ENCODE results near the gene CLDN10.

CLDN10 gene

DNA sequence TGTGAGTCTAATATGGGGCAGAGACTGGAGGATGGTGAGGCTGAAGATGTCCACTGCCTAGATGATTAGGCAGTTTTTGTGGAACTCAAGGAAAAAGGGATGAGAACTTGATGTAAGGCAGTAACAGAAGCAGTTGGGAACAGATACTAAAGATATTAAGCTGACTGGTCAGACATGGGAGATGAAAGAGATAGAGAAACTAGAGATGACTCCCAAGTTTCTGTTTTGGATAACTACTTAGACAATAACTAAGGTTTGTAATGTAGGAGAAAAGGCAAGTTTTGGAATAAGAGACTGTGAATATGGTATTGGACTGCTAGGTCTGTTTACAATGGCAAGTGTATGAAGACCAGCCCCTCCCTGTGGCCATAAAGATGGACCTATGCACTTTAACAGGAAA, 43.5 kb upstream of the CLDN10 start:
- TF ChIP-seq ZNF565 (CRISPR knock-in tag; conservative IDR thresholded peaks at IDR 0.05; ENCODE audit: low read depth) (no peak), PPARA (CRISPR knock-in tag; IDR thresholded peaks at IDR 0.05; ENCODE audit: borderline replicate concordance) (no peak), POU6F1 (CRISPR knock-in tag; IDR thresholded peaks at IDR 0.05; ENCODE audit: borderline replicate concordance, low read depth) (no peak), TOX (CRISPR knock-in tag; IDR thresholded peaks at IDR 0.05; ENCODE audit: borderline replicate concordance) (no peak)
- TF ChIP-seq, protein P1, sequence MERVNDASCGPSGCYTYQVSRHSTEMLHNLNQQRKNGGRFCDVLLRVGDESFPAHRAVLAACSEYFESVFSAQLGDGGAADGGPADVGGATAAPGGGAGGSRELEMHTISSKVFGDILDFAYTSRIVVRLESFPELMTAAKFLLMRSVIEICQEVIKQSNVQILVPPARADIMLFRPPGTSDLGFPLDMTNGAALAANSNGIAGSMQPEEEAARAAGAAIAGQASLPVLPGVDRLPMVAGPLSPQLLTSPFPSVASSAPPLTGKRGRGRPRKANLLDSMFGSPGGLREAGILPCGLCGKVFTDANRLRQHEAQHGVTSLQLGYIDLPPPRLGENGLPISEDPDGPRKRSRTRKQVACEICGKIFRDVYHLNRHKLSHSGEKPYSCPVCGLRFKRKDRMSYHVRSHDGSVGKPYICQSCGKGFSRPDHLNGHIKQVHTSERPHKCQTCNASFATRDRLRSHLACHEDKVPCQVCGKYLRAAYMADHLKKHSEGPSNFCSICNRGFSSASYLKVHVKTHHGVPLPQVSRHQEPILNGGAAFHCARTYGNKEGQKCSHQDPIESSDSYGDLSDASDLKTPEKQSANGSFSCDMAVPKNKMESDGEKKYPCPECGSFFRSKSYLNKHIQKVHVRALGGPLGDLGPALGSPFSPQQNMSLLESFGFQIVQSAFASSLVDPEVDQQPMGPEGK (CRISPR knock-in tag; IDR thresholded peaks at IDR 0.05; ENCODE audit: borderline replicate concordance) = no peak
- TF ChIP-seq, protein P2, sequence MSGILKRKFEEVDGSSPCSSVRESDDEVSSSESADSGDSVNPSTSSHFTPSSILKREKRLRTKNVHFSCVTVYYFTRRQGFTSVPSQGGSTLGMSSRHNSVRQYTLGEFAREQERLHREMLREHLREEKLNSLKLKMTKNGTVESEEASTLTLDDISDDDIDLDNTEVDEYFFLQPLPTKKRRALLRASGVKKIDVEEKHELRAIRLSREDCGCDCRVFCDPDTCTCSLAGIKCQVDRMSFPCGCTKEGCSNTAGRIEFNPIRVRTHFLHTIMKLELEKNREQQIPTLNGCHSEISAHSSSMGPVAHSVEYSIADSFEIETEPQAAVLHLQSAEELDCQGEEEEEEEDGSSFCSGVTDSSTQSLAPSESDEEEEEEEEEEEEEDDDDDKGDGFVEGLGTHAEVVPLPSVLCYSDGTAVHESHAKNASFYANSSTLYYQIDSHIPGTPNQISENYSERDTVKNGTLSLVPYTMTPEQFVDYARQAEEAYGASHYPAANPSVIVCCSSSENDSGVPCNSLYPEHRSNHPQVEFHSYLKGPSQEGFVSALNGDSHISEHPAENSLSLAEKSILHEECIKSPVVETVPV (CRISPR knock-in tag; IDR thresholded peaks at IDR 0.05) = no peak
- ATAC-seq = no peak

- TF ChIP-seq ZNF565 (CRISPR knock-in tag; conservative IDR thresholded peaks at IDR 0.05; ENCODE audit: low read depth) = no peak
- no peak for TF ChIP-seq ESRRG (CRISPR knock-in tag; IDR thresholded peaks at IDR 0.05)
- TF ChIP-seq ZNF70 (CRISPR knock-in tag; IDR thresholded peaks at IDR 0.05) = no peak
- TF ChIP-seq ZC3H10 (CRISPR knock-in tag; IDR thresholded peaks at IDR 0.05) = no peak
- peak; percentile 67 for ATAC-seq
These were observed 42.8 kb upstream of the CLDN10 start for GRCh38 chr13:95509521-95510310.

DNA sequence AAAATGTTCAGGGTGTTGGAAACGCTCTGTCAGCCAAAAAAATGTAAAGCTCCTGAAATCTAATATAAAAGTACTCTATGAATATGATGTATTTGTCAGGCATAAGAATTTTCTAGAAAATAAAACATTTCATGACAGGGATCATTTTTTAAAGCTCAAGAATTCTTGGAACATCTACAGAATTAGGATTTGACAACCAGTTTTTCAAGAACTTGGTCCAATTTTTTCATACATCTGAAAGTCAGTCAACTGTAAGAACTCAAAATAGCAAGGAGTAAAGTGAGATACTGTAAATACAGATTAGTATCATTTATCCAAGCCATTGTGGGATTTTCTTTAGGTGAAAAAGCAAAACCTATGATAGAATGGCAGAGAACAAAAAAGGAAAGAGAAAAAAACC, 41.6 kb upstream of the CLDN10 start:
- no peak for ATAC-seq
- TF ChIP-seq ARNTL (CRISPR knock-in tag; IDR thresholded peaks at IDR 0.05; ENCODE audit: borderline replicate concordance, low read depth) (no peak), ZNF565 (CRISPR knock-in tag; conservative IDR thresholded peaks at IDR 0.05; ENCODE audit: low read depth) (no peak), CSDC2 (CRISPR knock-in tag; IDR thresholded peaks at IDR 0.05) (no peak), ZNF70 (CRISPR knock-in tag; IDR thresholded peaks at IDR 0.05) (no peak), ZNF8 (CRISPR knock-in tag; IDR thresholded peaks at IDR 0.05) (no peak), ZC3H10 (CRISPR knock-in tag; IDR thresholded peaks at IDR 0.05) (no peak), OSR1 (CRISPR knock-in tag; IDR thresholded peaks at IDR 0.05) (no peak), POU6F1 (CRISPR knock-in tag; IDR thresholded peaks at IDR 0.05; ENCODE audit: borderline replicate concordance, low read depth) (no peak), CREB5 (CRISPR knock-in tag; IDR thresholded peaks at IDR 0.05; ENCODE audit: low read depth) (no peak), ZFP30 (CRISPR knock-in tag; IDR thresholded peaks at IDR 0.05) (no peak)

GRCh38 chr13:95512424-95512823, 40.1 kb upstream of the CLDN10 start:
- TF ChIP-seq POU6F1 (CRISPR knock-in tag; IDR thresholded peaks at IDR 0.05; ENCODE audit: borderline replicate concordance, low read depth) = no peak
- TF ChIP-seq RARB (CRISPR knock-in tag; IDR thresholded peaks at IDR 0.05) = no peak
- TF ChIP-seq, protein P3, sequence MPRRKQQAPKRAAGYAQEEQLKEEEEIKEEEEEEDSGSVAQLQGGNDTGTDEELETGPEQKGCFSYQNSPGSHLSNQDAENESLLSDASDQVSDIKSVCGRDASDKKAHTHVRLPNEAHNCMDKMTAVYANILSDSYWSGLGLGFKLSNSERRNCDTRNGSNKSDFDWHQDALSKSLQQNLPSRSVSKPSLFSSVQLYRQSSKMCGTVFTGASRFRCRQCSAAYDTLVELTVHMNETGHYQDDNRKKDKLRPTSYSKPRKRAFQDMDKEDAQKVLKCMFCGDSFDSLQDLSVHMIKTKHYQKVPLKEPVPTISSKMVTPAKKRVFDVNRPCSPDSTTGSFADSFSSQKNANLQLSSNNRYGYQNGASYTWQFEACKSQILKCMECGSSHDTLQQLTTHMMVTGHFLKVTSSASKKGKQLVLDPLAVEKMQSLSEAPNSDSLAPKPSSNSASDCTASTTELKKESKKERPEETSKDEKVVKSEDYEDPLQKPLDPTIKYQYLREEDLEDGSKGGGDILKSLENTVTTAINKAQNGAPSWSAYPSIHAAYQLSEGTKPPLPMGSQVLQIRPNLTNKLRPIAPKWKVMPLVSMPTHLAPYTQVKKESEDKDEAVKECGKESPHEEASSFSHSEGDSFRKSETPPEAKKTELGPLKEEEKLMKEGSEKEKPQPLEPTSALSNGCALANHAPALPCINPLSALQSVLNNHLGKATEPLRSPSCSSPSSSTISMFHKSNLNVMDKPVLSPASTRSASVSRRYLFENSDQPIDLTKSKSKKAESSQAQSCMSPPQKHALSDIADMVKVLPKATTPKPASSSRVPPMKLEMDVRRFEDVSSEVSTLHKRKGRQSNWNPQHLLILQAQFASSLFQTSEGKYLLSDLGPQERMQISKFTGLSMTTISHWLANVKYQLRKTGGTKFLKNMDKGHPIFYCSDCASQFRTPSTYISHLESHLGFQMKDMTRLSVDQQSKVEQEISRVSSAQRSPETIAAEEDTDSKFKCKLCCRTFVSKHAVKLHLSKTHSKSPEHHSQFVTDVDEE (CRISPR knock-in tag; IDR thresholded peaks at IDR 0.05) = no peak
- TF ChIP-seq SNAI2 (CRISPR knock-in tag; IDR thresholded peaks at IDR 0.05) = no peak
- TF ChIP-seq OSR1 (CRISPR knock-in tag; IDR thresholded peaks at IDR 0.05) = no peak
- TF ChIP-seq ARNTL (CRISPR knock-in tag; IDR thresholded peaks at IDR 0.05; ENCODE audit: borderline replicate concordance, low read depth) = no peak
- no peak for TF ChIP-seq TCF4 (CRISPR knock-in tag; IDR thresholded peaks at IDR 0.05; ENCODE audit: borderline replicate concordance)
- TF ChIP-seq ZNF70 (CRISPR knock-in tag; IDR thresholded peaks at IDR 0.05) = no peak
- TF ChIP-seq TOX (CRISPR knock-in tag; IDR thresholded peaks at IDR 0.05; ENCODE audit: borderline replicate concordance) = no peak
- ATAC-seq = no peak

Measured in SK-N-SH treated with all-trans-retinoic acid at 6 μM for 48 hours (cell line).